H1 (cell line): ENCODE data around the gene SVEP1. TPM values are rescaled to one million over a fixed set of nuclear protein-coding genes. Genes with fewer than 3 reads are reported as not detected.

ENCODE experiments used
- CTCF ChIA-PET: fragments of 300-600 bp; sonication (Branson Sonifier 250); formaldehyde crosslinking; loops from one replicate; lab custom pipeline; 2021; ENCODE audit not compliant: partially characterized antibody; lab: Charles Lee
- POLR2A ChIA-PET: fragments of 300-600 bp; sonication (Branson Sonifier 250); formaldehyde crosslinking; loops from one replicate; lab custom pipeline; 2021; ENCODE audit warnings: inconsistent platforms; ENCODE audit not compliant: partially characterized antibody; lab: Charles Lee
- DNase-seq, 2 experiments: peaks; one replicate each; pipeline versions ENCODE4 v3.0.0 to v3.0.0-alpha.2; 2010 to 2022; ENCODE audit warnings: low spot score in 2 of 2, low read depth in 1 of 2, mixed read lengths in 1 of 2
- FAIRE-seq: peaks from 2 replicates; lab custom pipeline; 2011; peaks lifted over from hg19 to GRCh38; lab: Jason Lieb, UNC
- H2AFZ ChIP-seq: 2 replicates; pipeline ENCODE4 v1.8.1; 2012; ENCODE audit warnings: low read length, inconsistent platforms
- H2AK5ac ChIP-seq: 2 replicates; pipeline ENCODE4 v1.6.1; 2013; ENCODE audit warnings: low read depth, low read length
- H2BK120ac ChIP-seq: replicated peaks from 2 replicates; pipeline ENCODE3; 2013; ENCODE audit warnings: low read depth, low read length, inconsistent platforms
- H2BK12ac ChIP-seq: 2 replicates; pipeline ENCODE4 v1.6.1; 2013; ENCODE audit warnings: low read depth, low read length
- H2BK15ac ChIP-seq: 2 replicates; pipeline ENCODE4 v1.6.1; 2013; ENCODE audit warnings: low read length
- H2BK20ac ChIP-seq: 2 replicates; pipeline ENCODE4 v1.6.1; 2013; ENCODE audit warnings: low read length
- H2BK5ac ChIP-seq: 2 replicates; pipeline ENCODE4 v1.6.1; 2013; ENCODE audit warnings: low read depth, low read length
- H3K14ac ChIP-seq: 2 replicates; pipeline ENCODE4 v1.6.1; 2013; ENCODE audit warnings: inconsistent platforms; ENCODE audit not compliant: insufficient read length
- H3K18ac ChIP-seq: 2 replicates; pipeline ENCODE4 v1.6.1; 2013; ENCODE audit warnings: low read length; ENCODE audit errors: extremely low read depth
- H3K23ac ChIP-seq: 2 replicates; pipeline ENCODE4 v1.6.1; 2013; ENCODE audit warnings: inconsistent platforms; ENCODE audit not compliant: insufficient read length
- H3K23me2 ChIP-seq: 2 replicates; pipeline ENCODE4 v1.6.1; 2013; ENCODE audit warnings: low read depth, low read length
- H3K27ac ChIP-seq: 2 replicates; pipeline ENCODE4 v1.6.1; 2011; ENCODE audit warnings: low read depth, low read length, inconsistent platforms
- H3K27me3 ChIP-seq, 4 experiments: replicated peaks in 1 of 4; 1 replicate in 1 of 4; 2 replicates in 3 of 4; pipeline versions ENCODE4 v1.6.1 to v1.8.1; 2011 to 2013; ENCODE audit warnings: low read length in 3 of 4, mild to moderate bottlenecking in 3 of 4, inconsistent platforms in 2 of 4, mixed read lengths in 2 of 4, moderate library complexity in 1 of 4; ENCODE audit not compliant: control insufficient read depth in 3 of 4, insufficient read depth in 3 of 4; ENCODE audit errors: extremely low read depth in 1 of 4
- H3K36me3 ChIP-seq, 4 experiments: 2 replicates each; pipeline versions ENCODE4 v1.6.1 to v1.8.1; 2011 to 2013; ENCODE audit warnings: mild to moderate bottlenecking in 4 of 4, low read length in 3 of 4, moderate library complexity in 2 of 4, control low read depth in 1 of 4, inconsistent platforms in 1 of 4; ENCODE audit not compliant: insufficient read depth in 4 of 4, control insufficient read depth in 2 of 4
- H3K4ac ChIP-seq: replicated peaks from 2 replicates; pipeline ENCODE3; 2013; ENCODE audit warnings: low read length, low read depth, mixed read lengths, inconsistent platforms; ENCODE audit not compliant: insufficient read length
- H3K4me1 ChIP-seq, 4 experiments: replicated peaks in 1 of 4; 1 replicate in 1 of 4; 2 replicates in 3 of 4; pipeline versions ENCODE4 v1.6.1 to v1.8.1; 2011 to 2013; ENCODE audit warnings: low read length in 3 of 4, inconsistent platforms in 2 of 4, mixed read lengths in 1 of 4; ENCODE audit not compliant: insufficient read depth in 4 of 4, control insufficient read depth in 3 of 4
- H3K4me2 ChIP-seq, 2 experiments: 2 replicates each; pipeline versions ENCODE4 v1.6.1 to v1.8.1; 2011 to 2013; ENCODE audit warnings: low read depth in 2 of 2, low read length in 2 of 2, control low read depth in 1 of 2, inconsistent platforms in 1 of 2, mild to moderate bottlenecking in 1 of 2; ENCODE audit not compliant: insufficient read depth in 1 of 2
- H3K4me3 ChIP-seq, 4 experiments: fragments of 200-600, 300-600 bp in 1 of 4; sonication (generic), shearing (Covaris generic), sonication (Bioruptor Twin) in 1 of 4; 2 replicates each; pipeline versions ENCODE4 v1.5.1 to v1.8.1; 2011 to 2016; ENCODE audit warnings: low read length in 4 of 4, low read depth in 3 of 4, control low read depth in 2 of 4, inconsistent platforms in 2 of 4, mild to moderate bottlenecking in 2 of 4, mixed read lengths in 1 of 4, moderate library complexity in 1 of 4; ENCODE audit not compliant: insufficient read depth in 2 of 4; ENCODE audit errors: extremely low read depth in 1 of 4
- H3K56ac ChIP-seq: replicated peaks from 2 replicates; pipeline ENCODE3; 2013; ENCODE audit warnings: low read depth, mild to moderate bottlenecking, mixed read lengths, low read length, inconsistent platforms; ENCODE audit not compliant: insufficient read length
- H3K79me1 ChIP-seq: 2 replicates; pipeline ENCODE4 v1.6.1; 2013; ENCODE audit warnings: low read depth, low read length, control low read depth
- H3K79me2 ChIP-seq, 2 experiments: 2 replicates each; pipeline versions ENCODE4 v1.6.1 to v1.8.1; 2012 to 2013; ENCODE audit warnings: low read length in 2 of 2, mild to moderate bottlenecking in 2 of 2, inconsistent platforms in 1 of 2; ENCODE audit not compliant: insufficient read depth in 2 of 2, control insufficient read depth in 1 of 2
- H3K9ac ChIP-seq, 4 experiments: replicated peaks in 1 of 4; 1 replicate in 1 of 4; 2 replicates in 3 of 4; pipeline versions ENCODE4 v1.6.1 to v1.8.1; 2011 to 2013; ENCODE audit warnings: low read depth in 3 of 4, low read length in 3 of 4, control low read depth in 2 of 4, mild to moderate bottlenecking in 2 of 4, moderate library complexity in 2 of 4, inconsistent platforms in 1 of 4; ENCODE audit errors: extremely low read depth in 1 of 4
- H3K9me3 ChIP-seq, 2 experiments: 2 replicates each; pipeline versions ENCODE4 v1.6.1 to v1.8.1; 2012 to 2013; ENCODE audit warnings: mild to moderate bottlenecking in 2 of 2, moderate library complexity in 2 of 2, control low read depth in 1 of 2, inconsistent platforms in 1 of 2, low read depth in 1 of 2, low read length in 1 of 2, mixed read lengths in 1 of 2; ENCODE audit not compliant: insufficient read depth in 2 of 2
- H4K20me1 ChIP-seq, 2 experiments: replicated peaks in 1 of 2; 2 replicates each; pipeline versions ENCODE3 to v1.8.1; 2011 to 2013; ENCODE audit warnings: inconsistent platforms in 2 of 2, low read length in 2 of 2, mild to moderate bottlenecking in 1 of 2; ENCODE audit not compliant: insufficient read depth in 2 of 2, control insufficient read depth in 1 of 2
- H4K5ac ChIP-seq: 2 replicates; pipeline ENCODE4 v1.6.1; 2013; ENCODE audit warnings: low read length, low read depth, mixed read lengths, inconsistent platforms; ENCODE audit not compliant: insufficient read length
- H4K8ac ChIP-seq: 2 replicates; pipeline ENCODE4 v1.8.0; 2013; ENCODE audit warnings: mild to moderate bottlenecking, moderate library complexity, low read length, inconsistent platforms; ENCODE audit not compliant: insufficient read depth; ENCODE audit errors: extremely low read depth
- H4K91ac ChIP-seq: replicated peaks from 2 replicates; pipeline ENCODE3; 2013; ENCODE audit warnings: low read length, mixed read lengths, inconsistent platforms; ENCODE audit not compliant: insufficient read length
- CBX5 ChIP-seq: fragments of 300-800, 300-1000 bp; sonication (generic); IDR thresholded peaks from 2 replicates; pipeline ENCODE4 v1.7.1; 2016; ENCODE audit warnings: antibody characterized with exemption, low read length, low read depth
- CEBPB ChIP-seq: IDR thresholded peaks from 2 replicates; pipeline ENCODE4 v1.6.1; 2012; ENCODE audit warnings: low read depth, low read length
- CHD1 ChIP-seq: IDR thresholded peaks from 2 replicates; pipeline ENCODE4 v1.6.1; 2012; ENCODE audit warnings: low read depth, low read length, improper control_type of control experiment
- KDM1A ChIP-seq: fragments of 200-600, 300-600 bp; sonication (generic); IDR thresholded peaks from 2 replicates; pipeline ENCODE4 v1.7.1; 2016; ENCODE audit warnings: mild to moderate bottlenecking, low read length, borderline replicate concordance
- MAFK ChIP-seq: IDR thresholded peaks from 2 replicates; pipeline ENCODE4 v1.6.1; 2012; ENCODE audit warnings: low read depth, mild to moderate bottlenecking, improper control_type of control experiment, low read length
- POLR2AphosphoS5 ChIP-seq: IDR thresholded peaks from 2 replicates; pipeline ENCODE4 v1.6.1; 2011; ENCODE audit warnings: low read depth, low read length
- SAP30 ChIP-seq: fragments of 300-600 bp; sonication (generic); IDR thresholded peaks from 2 replicates; pipeline ENCODE4 v1.7.1; 2012; ENCODE audit warnings: low read length, moderate library complexity, mild to moderate bottlenecking, inconsistent platforms; ENCODE audit not compliant: insufficient read depth, insufficient replicate concordance
- SP2 ChIP-seq: IDR thresholded peaks from 2 replicates; pipeline ENCODE4 v1.6.1; 2012; ENCODE audit warnings: mild to moderate bottlenecking, low read length, inconsistent platforms
- SP4 ChIP-seq: IDR thresholded peaks from 2 replicates; pipeline ENCODE4 v1.6.1; 2012; ENCODE audit warnings: low read length, inconsistent platforms
- TAF1 ChIP-seq: IDR thresholded peaks from 2 replicates; pipeline ENCODE4 v1.6.1; 2011; ENCODE audit warnings: mild to moderate bottlenecking, low read depth, low read length
- WGBS, 2 experiments: shearing (Covaris generic) in 1 of 2; methylation state at CpG; one replicate each; pipeline versions ENCODE4 v1.1.6 to v1.1.7; 2013 to 2015; ENCODE audit warnings: low lambda C conversion rate in 2 of 2, mixed read lengths in 2 of 2, inconsistent platforms in 1 of 2, low coverage in 1 of 2, missing lambda C conversion rate in 1 of 2; ENCODE audit not compliant: insufficient replicate concordance in 2 of 2, insufficient coverage in 1 of 2, insufficient read length in 1 of 2; ENCODE audit errors: extremely low coverage in 1 of 2, missing lambda C conversion rate in 1 of 2; 5-methylcytosine and 5-hydroxymethylcytosine counted together
- polyA plus RNA-seq, 7 experiments: library from polyadenylated mRNA; depleted of rRNA in 3 of 7; stranded (reverse) in 5 of 7; unstranded in 2 of 7; fragments of >200 nt in 5 of 7; fragments of 200-250 nt in 2 of 7; gene quantifications; 1 replicate in 5 of 7; 2 replicates in 1 of 7; 4 replicates in 1 of 7; pipeline versions ENCODE4 v1.2.1 to v1.2.3, GENCODE V29; 2011 to 2013; ENCODE audit warnings: missing spikeins in 2 of 7, mixed read lengths in 2 of 7
- total RNA-seq: library from RNA; stranded (reverse); fragmentation: NEBNext Ultra II Directional; extraction: Animal tissue kit (Norgen Biotek cat#: 25700); gene quantifications from 2 replicates; pipeline ENCODE4 v1.2.1, GENCODE V29; 2021

Gene SVEP1
- total and polyA plus RNA-seq, 2 of the 8 experiments (the other 6 are each of a cell fraction or from before 2014, with no cell fraction given) = 0.11 to 0.37 TPM

DNA sequence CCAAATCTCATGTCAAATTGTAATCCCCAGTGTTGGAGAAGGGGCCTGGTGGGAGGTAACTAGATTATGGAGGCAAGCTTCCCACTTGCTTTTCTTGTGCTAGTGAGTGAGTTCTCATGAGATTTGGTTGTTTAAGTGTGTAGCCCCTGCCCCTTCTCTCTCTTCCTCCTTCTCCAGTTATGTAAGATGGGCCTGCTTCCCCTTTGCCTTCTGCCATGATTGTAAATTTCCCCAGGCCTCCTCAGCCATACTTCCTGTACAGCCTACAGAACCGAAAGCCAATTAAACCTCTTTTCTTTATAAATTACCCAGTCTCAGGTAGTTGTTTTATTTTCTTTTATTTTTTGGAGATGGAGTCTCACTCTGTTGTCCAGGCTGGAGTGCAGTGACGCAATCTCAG lies 223.6 kb downstream of the SVEP1 start:
- H3K36me3 ChIP-seq = no peaks in the 10 kb centered on the region
- H2BK120ac ChIP-seq = no peak overlapping the region
- no peak overlapping the region for H2BK12ac ChIP-seq
- no peak overlapping the region for H3K18ac ChIP-seq
- no peak overlapping the region for H4K8ac ChIP-seq
- no peaks in the 10 kb centered on the region for H3K4me1 ChIP-seq
- H3K23ac ChIP-seq = no peak overlapping the region
- H4K5ac ChIP-seq = no peak overlapping the region
- H3K9me3 ChIP-seq = no peaks in the 10 kb centered on the region
- no peak overlapping the region for H3K4ac ChIP-seq
- no peak overlapping the region for H3K56ac ChIP-seq
- no peaks in the 10 kb centered on the region for H3K79me1 ChIP-seq
- no peak for DNase-seq
- no peak overlapping the region for H3K14ac ChIP-seq
- no peaks in the 10 kb centered on the region for H3K23me2 ChIP-seq
- no peak overlapping the region for H3K4me2 ChIP-seq
- no peak overlapping the region for H2BK5ac ChIP-seq
- H3K9ac ChIP-seq = no peak overlapping the region
- POLR2A ChIA-PET = no interaction called here
- CTCF ChIA-PET = no interaction called here
- H3K4me3 ChIP-seq = no peak overlapping the region
- H3K27ac ChIP-seq = no peak overlapping the region
- WGBS, 2 experiments = 83% methylated on average over 2 of the region's 2 CpGs; no CpG with 5 or more reads in 1 of the 2 experiments
- no peak overlapping the region for H4K91ac ChIP-seq
- no peak overlapping the region for H2AK5ac ChIP-seq
- H2BK20ac ChIP-seq = no peak overlapping the region
- no peaks in the 10 kb centered on the region for H4K20me1 ChIP-seq
- H2AFZ ChIP-seq = no peak overlapping the region
- no peak for TF ChIP-seq CEBPB
- TF ChIP-seq KDM1A = no peak
- no peak for TF ChIP-seq SP2
- TF ChIP-seq TAF1 = no peak
- no peak for TF ChIP-seq CBX5
- no peak for TF ChIP-seq CHD1
- TF ChIP-seq MAFK = no peak
- no peak for TF ChIP-seq POLR2AphosphoS5
- no peak for TF ChIP-seq SP4
- no peak for TF ChIP-seq SAP30
- FAIRE-seq = no peak
- no peaks in the 10 kb centered on the region for H3K79me2 ChIP-seq
- no peaks in the 10 kb centered on the region for H3K27me3 ChIP-seq
- no peak overlapping the region for H2BK15ac ChIP-seq
